HG02970 (cell line): ENCODE results near the gene TCIRG1.

Experiments
- ATAC-seq: cut with Tn5 transposase; IDR thresholded peaks from one replicate; pipeline ENCODE4 v1.9.1; 2021; ENCODE audit warnings: mild to moderate bottlenecking, moderate library complexity, moderate number of reproducible peaks; ENCODE audit not compliant: unreplicated experiment, low FRiP score

Gene TCIRG1

DNA sequence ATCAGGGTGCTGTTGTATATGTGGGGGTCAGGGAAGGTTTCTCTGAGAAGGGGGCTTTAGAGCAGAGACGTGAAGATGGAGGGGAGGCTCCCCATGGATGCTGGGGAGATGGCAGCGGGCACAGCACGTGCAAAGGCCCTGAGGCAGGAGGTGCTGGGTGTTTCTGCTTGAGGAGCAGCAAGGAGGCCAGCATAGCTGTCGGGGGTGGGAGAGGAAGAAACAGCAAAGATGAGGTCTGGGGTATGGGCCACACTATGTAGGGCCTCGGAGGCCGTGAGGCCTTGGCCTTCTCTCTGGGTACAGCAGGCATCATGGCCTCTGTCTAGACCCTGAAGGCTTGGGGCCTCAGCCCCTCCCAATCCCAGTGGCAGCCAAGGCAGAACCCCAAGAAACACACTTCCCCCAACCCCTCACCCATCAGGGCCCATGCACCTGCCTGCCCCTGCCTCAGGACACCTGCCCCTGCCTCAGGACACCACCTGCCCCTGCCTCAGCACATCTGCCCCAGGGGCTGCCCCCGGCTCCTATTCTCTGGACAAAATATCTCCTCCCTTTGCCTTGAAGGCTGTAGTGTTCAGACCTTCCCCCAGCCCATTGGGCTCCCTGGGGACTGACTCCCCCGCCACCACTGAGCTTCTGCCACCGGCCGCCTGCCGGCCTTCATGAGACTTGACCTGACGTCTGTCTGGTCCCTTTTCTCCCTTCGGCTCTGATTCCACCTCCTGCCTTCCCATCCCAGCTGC is 22.5 kb upstream of the TCIRG1 start:
- ATAC-seq = no peak

DNA sequence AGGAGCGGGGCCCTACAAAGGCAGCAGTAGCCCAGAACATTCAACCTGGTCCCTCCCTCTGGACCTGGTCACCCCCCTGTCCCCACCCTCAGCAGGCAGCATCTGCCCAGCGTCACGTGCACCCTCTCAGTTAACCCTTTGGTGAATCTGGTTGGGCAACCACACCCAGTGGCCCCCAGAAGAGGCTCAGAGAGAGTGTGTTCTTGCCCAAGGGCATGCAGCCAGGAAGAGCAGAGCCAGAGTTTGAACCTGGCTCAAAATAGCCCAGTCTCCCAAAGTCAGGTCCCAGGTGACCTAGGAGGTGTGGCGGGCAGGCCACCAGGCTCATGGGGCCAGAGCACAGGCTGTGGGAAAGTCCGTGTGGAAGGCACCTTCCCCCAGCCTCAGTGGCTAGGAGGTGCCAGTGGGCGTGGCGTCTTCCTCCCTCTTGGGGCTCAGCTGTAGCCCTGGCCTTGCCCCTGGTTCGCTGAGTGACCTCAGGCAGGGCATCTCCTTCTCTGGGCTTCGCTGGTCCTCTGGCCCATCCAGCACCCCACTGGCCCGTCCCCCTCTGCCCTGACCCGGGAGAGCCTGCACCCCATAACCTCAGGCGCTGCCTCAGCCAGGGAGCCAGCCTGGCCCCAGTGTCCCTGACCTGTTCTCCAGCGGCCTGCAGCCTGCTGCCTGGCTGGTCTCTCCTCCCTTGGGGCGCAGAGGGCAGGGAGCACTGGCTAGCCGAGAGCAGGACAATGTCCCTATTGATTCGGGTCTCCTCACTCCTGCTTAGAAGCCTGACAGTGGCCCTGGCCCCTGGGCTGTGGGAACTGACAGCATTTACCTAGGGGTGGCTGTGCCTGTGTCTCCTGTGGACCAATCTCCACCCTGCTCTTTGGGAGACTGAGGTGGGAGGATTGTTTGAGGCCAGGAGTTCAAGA is 21.7 kb upstream of the TCIRG1 start:
- no peak for ATAC-seq

DNA sequence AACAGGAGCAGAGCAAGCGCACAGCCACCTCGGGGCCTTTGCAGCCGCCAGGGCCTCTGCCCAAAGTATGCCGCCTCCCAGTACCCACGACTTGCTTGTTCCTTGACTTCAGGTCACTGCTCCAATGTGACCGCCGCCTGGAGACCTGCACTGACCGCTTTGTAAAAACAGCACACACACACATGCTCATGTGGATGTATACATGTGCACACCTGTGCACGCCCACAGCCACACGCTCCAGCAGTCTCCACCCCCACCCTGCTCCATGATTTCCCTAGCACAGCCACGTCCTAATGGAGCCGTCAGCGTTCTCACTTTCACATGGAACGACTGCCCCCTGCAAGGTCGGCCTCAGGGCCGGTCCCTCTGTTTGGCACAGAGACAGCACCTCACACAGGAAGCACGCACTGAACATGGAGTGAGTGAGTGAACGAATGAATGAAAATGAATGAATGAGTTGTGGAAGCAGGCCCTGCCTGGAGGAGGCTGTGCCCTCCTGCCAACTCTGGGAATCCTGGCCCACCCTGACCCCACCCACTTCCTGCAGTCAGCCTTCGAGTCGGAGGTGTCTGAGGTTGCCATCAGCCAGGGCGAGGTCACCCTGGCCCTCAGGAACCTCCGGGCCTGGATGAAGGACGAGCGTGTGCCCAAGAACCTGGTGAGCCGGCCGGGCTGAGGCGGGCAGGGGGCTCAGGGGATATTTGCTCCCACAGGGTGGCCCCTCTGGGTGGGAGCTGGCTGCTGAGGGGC is 20.7 kb upstream of the TCIRG1 start:
- ATAC-seq = no peak

DNA sequence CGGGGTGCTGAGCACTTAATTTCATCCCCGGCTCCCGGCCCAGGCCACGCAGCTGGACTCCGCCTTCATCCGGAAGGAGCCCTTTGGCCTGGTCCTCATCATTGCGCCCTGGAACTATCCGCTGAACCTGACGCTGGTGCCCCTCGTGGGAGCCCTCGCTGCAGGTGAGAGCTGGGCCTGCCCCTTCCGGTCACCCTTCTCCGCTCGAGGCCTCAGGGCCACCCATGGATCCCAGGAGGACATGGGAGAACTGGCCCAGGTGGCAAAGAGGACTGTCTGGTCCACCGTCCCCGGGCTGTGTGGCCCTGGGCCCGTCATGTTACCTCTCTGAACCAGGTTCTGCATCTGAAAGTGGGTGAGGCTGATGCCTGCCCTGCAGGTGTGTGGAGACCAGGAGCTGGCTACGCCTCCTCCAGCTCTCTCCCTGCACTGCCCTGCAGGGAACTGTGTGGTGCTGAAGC is 20.1 kb upstream of the TCIRG1 start:
- ATAC-seq = no peak

DNA sequence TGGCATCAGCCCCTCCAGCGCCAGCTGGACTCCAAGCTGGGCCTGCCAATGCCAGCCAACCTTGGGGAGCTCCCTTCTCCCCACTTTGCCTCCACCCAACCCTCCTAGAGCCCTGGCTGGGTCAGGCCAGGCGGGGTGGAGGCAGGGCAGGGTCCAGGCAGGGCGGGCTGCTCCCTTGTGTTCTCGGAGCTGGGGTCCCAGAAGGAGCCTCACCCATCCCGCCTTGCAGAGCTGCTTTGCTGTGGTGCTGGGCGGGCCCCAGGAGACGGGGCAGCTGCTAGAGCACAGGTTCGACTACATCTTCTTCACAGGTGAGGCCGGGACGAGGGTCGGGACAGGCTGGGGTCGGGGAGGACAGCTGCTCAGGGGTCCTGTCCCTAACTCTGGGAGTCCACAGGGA is 19.3 kb upstream of the TCIRG1 start:
- ATAC-seq = no peak

DNA sequence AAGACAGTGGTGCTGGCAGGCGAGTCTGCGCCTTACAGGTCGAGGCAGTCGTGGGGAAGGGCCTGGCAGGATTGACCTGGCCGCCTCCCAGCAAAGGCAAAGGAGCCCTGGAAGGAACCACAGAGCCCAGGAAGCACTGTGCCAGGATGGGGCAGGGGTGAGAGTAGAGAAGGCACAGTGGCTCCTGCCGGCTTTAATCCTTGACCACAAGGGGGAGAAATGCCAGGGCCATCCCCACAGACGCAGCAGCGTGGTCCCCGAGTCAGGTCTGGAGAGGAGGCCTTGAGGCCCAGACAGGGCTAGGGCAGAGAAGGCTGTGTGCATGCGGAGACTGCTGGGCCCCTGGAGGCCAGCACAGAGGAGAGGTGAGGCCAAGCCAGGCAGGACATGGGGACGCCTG is 18.2 kb upstream of the TCIRG1 start:
- no peak for ATAC-seq

DNA sequence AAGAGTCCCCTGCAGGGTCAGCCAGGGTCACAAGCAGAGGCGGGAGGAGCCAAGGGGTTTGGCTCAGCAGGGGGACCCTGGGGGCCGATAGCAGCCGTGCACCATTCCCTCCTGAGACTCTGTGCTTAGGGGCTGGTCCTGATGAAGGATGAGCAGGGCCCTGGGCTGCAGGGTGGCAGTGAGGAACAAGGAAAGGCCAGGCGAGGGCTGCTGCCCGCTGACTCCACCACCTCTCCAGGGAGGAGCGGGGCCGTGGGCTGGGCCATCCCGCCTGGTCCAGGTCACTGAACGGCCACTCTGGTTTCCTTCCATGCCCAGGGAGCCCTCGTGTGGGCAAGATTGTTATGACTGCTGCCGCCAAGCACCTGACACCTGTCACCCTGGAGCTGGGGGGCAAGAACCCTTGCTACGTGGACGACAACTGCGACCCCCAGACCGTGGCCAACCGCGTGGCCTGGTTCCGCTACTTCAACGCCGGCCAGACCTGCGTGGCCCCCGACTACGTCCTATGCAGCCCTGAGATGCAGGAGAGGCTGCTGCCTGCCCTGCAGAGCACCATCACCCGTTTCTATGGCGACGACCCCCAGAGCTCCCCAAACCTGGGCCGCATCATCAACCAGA is 17.5 kb upstream of the TCIRG1 start:
- ATAC-seq = no peak

DNA sequence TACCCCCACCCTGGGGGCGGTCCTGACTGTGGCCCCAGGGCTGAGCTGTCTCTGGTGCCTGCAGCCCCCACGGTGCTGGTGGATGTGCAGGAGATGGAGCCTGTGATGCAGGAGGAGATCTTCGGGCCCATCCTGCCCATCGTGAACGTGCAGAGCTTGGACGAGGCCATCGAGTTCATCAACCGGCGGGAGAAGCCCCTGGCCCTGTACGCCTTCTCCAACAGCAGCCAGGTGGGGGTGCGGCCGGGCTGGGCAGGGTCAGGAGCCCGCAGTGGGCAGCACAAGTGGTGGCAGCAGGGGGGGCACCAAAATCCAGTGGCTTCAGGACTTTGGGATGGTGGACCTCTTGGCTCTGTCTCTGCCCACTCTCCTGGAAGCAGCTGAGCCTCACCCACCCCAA is 16.3 kb upstream of the TCIRG1 start:
- no peak for ATAC-seq

DNA sequence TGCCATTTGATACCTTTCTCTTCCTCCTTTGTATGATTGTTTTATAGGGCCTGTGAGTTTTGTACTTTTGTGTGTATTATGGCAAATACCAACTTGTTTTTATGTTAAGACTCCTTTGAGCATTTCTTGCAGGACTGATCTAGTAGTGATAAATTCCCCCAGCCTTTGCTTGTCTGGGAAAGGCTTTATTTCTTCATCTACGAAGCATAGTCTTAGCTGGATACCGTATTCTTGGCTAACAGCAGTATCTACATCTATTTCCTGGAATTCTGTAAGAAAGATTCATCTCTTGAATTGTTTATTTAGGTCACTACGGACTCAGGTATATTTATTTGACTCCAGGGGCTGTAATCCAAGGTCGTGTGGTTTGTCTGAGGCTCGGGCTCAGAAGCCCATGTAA is 14.3 kb upstream of the TCIRG1 start:
- no peak for ATAC-seq

DNA sequence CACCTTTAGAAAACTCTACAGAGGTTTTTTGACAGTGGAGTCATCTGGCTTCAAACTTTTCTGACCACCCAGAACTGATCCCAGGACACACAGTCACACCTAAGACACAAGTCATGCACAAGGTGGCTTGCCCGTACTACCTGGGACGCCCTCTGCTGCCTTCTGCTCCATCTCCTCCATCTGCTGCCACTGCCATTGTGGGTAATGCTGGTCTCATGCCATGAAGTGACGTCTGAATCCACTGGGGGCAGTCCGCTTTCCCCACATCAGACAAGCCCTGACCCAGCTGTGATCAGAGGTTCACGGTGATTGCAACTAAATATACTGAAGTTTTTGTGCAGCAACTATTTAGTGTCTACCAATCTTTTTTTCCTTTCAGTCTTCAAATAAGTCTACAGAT is 13.8 kb upstream of the TCIRG1 start:
- no peak for ATAC-seq

DNA sequence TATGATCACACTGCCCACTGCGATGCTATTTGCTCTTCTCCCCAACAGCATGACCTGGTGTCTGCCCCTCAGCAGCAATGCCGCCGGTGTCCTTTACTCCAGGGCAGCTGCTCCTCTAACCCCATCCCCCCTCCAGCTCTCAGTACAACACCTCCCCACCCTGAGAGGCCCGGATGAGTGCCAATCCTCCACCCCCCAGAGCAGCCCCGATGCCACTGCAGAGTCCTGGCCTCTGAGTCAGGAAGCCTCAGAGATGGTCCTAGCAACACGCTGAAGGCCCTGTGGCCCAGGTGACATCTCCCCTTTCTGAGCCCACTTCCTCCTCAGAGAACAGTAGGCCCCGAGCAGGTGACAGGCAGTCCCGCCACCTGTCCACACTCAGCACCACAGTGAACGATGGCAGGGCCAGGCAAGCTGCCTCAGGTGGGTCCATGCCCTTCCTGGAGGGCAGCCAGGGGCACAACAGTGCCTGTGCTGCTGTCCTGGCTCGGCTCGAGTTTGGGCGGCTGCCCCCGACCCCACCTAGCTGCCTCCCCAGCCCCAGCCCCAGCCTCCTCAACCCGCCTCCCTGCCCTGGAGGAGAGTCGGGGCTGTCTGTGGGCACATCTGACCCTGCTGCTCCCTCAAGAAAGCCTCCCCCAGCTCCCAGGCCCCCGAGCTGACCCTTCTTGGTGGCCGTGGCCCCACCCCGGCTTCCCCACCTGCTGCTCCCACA is 12.3 kb upstream of the TCIRG1 start:
- ATAC-seq = no peak

DNA sequence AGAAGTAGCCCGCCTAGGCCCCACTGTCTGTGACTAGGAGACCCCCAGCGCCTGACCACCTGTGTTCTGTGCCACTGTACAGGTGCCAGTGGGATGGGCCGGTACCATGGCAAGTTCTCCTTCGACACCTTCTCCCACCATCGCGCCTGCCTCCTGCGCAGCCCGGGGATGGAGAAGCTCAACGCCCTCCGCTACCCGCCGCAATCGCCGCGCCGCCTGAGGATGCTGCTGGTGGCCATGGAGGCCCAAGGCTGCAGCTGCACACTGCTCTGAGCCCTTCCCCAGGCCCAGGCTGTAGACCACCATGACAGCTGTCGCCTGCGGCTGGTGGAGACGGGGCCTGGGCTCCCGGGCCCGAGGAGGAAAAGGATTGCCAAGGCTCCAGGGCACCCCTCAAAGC is 11.2 kb upstream of the TCIRG1 start:
- ATAC-seq = no peak

DNA sequence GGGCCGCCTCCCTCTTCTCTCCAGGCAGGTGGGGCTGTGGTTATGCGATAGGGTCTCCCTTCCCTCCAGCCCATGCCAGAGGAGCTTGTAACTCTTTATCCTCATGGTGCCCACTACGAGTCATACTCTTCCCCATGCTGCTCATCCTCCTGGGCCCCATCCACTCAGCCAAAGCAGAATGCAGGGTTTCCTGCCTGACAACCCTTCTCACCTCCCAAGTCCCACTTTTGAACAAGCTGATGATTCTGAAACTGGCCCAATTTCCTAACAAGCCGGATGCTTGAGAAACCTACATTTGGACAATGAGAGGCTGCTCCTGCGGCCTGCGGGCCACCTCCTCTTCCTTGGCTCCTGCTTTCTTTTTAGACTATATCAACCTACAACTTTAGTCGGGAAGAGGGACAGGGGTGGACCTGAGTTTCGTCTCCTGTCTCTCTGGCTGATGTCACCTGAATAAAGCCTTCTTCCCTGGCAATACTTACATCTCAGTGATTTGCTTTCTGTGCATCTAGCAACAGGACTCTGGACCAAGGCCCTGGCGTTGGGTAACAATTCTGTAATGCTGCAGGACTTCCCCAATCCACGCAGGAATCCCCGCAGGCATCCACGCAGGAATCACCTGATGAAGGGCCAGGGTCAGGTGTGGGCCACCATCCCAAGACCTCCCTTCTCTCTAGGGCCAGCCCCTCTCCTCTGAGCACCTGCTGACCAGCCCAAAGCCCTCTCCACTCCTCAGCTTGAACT is 9.9 kb upstream of the TCIRG1 start:
- no peak for ATAC-seq

DNA sequence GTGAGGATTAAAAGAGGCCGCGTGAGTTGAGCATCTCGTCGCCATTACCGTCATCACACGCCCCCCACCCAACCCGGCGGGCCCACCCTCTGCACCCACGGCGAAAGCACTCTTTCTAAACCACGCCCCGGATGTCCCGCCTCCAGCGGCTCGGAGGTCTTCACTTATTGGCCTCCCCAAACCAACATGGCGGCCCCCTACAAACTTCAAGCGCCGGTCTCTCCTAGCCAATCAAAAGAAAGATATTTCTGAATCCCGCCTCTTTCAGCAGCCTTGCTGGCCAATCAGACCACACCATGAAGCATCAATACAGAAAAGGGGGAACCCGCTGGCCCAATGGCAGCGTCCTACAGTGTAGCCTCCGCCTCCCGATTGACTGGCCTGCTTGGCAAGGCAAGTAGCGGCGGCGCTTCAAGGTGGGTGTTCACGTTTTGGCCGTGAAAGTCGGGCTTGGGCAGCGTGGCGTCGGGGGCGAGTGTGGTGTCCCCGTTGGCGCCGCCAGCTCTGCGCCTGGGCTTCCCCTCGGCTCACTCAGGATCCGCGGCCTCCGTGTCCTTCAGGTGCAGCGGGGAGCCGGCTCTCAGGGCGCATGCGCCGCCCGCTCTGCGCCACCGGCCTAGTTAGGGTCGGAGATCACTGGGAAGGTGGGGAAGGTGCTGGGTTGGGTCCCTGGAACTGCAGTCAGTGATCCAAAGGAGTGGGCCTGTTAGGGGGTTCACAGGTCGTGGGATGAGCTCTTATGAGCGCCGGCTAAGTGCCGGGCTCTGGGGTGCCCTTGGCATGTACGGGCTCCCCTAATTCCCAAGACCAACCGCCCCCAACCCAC is 8.3 kb upstream of the TCIRG1 start, which contains the start of gene NDUFS8:
TSS of gene NDUFS8 (plus strand) at position 364 of the 826 bp plus-strand sequence. CDS start 1,471 bp downstream, outside the sequence.
- peak; percentile 85 for ATAC-seq

DNA sequence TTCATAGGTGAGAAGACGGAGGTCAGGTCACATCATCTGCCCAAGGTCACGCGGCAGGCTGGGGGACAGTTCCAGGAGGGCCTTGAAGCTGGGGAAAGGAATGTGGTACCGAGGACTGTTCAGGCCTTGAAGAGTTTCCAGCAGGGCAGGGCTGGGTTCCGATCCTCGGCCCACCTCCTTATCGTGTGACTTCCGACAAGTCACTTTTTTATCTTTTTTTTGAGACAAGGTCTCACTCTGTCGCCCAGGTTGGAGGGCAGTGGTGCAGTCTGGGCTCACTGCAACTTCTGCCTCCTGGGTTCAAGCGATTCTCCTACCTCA is 7.7 kb upstream of the TCIRG1 start:
- ATAC-seq = no peak

DNA sequence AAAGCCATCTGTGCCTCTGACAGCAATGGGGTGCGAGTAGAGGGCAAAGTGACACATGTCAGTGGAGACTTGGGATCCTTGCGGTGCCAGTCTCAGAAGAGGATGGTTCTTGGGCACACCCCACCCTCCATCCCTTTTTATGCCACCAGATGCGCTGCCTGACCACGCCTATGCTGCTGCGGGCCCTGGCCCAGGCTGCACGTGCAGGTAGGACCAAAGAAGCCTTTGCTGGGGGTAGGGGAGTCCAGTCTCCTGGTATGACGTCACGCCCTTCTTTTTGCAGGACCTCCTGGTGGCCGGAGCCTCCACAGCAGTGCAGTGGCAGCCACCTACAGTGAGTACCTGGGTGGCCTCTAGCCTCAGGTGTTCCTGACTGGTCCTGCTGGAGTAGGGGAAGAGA is 6.8 kb upstream of the TCIRG1 start:
- no peak for ATAC-seq

DNA sequence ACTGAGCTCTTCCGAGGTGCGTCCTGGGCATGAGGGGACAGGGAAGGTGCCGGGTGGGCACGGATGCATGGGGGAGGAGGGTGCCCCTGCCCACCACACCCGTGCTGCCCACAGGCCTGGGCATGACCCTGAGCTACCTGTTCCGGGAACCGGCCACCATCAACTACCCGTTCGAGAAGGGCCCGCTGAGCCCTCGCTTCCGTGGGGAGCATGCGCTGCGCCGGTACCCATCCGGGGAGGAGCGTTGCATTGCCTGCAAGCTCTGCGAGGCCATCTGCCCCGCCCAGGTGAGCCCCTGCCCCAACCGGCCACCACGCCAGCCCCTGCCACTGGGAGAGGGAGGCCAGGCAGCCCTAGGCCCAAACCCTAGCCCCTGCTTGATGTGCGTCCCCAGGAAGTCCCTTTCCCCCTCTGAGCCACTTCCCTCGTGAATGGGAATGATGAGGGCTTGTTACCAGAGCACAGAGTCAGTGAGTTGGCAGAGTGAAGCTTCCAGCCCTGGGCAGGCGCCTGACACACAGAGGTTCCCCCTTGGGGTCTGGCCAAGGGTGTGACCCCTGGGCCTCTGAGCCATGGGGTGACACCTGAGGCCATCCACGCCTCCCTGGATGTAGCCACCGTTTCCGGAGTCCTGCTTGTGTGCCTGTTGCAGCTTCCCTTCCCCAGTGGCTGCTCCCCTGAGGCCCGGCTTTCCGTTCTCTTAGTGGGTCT is 5.7 kb upstream of the TCIRG1 start:
- ATAC-seq = no peak

DNA sequence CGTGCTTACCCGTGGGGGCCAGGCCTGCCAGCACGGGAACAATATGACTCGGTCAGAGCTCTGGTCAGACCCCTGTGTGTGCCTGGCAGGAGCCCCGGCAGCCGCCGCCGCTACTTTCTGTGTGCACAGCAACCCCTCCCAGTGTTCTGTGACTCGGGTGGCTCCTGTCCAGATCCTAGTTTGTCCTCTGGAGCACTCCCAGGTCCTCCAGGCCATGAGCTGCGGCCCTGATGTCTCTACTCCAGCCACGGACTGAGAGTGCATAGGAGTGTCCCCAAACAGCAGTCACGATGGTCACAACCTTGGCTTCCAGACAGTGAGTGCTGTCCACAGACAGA is 5.1 kb upstream of the TCIRG1 start:
- no peak for ATAC-seq
